GM18505 (cell line): ENCODE measurements around the gene KPNA5.

Source experiments
- ATAC-seq: cut with Tn5 transposase; IDR thresholded peaks from one replicate; pipeline ENCODE4 v1.9.1; 2021; ENCODE audit not compliant: unreplicated experiment
- POLR2A ChIP-seq: IDR thresholded peaks from 4 replicates; pipeline ENCODE4 v1.6.1; 2011; ENCODE audit warnings: borderline replicate concordance; ENCODE audit not compliant: insufficient read depth, insufficient read length; ENCODE audit errors: extremely low read depth

KPNA5 gene

GRCh38 chr6:116773886-116774285 is 92.9 kb downstream of the KPNA5 start:
- no peak for ATAC-seq
- no peak for TF ChIP-seq POLR2A

GRCh38 chr6:116779573-116780164 is 98.7 kb downstream of the KPNA5 start:
- ATAC-seq = no peak
- TF ChIP-seq POLR2A = no peak

GRCh38 chr6:116783852-116784251 is 102.8 kb downstream of the KPNA5 start:
- ATAC-seq = no peak
- TF ChIP-seq POLR2A = no peak
